ENCODE measurements around the gene TUBA1C. TPM values are rescaled to one million over a fixed set of nuclear protein-coding genes. Genes with fewer than 3 reads are reported as not detected.

TUBA1C gene
- total and polyA plus RNA-seq, 2 of the 8 experiments (the other 6 are each of a cell fraction or from before 2014, with no cell fraction given) = 504 to 3,101 TPM

DNA sequence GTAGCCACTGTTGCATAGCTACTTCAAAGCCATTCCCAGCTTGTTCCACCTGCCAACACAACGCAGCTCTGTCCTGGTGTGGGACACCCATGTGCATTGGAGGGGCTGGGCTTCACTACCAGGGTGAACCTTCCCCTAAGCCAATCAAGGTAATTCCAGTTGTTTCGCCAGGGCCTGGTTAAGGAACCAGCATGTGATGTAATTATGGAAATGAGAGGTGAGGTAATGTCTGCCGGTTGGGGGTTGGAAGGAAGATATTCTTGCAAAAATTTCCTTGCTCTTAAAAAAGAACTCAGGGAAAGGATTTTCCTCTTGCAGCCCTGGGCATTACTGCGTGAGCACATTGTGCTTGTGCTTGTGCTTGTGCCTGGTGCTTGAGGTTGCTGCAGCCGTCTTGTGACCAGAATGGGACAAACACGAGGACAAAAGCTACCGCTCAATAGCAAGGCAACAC, 14.9 kb downstream of the TUBA1C start:
- Histone ChIP-seq H3K14ac (ENCODE audit: insufficient read length) (no peak overlapping the region), H2BK5ac (ENCODE audit: low read depth, low read length) (0 out of 2 replicates have a peak overlapping the region, but pooled peaks have one; percentile 4), H2BK120ac (replicated peaks; ENCODE audit: low read depth, low read length) (no peak overlapping the region), H4K91ac (replicated peaks; ENCODE audit: insufficient read length, low read length) (no peak overlapping the region), H2AK5ac (ENCODE audit: low read depth, low read length) (no peak overlapping the region), H3K9ac (replicated peaks in 1 of 4; ENCODE audit: extremely low read depth in 1 of 4, low read depth in 3 of 4, low read length in 3 of 4) (0 out of 7 replicates have a peak overlapping the region, but pooled peaks of 1 of the 4 experiments have one; percentile 2), H2BK20ac (ENCODE audit: low read length) (peak overlapping the region; percentile 4; the same call in 1 of the 2 replicates), H3K4ac (replicated peaks; ENCODE audit: insufficient read length, low read depth, low read length) (no peak overlapping the region), H4K20me1 (replicated peaks in 1 of 2; ENCODE audit: control insufficient read depth in 1 of 2, insufficient read depth in 2 of 2, low read length in 2 of 2) (peaks cover 0 to 3% of the 10 kb centered on the region in 2 experiments), H3K79me1 (ENCODE audit: low read depth, low read length) (no peaks in the 10 kb centered on the region), H3K36me3 (ENCODE audit: control insufficient read depth in 2 of 4, insufficient read depth in 4 of 4, low read length in 3 of 4) (no peaks in the 10 kb centered on the region), H3K27me3 (replicated peaks in 1 of 4; ENCODE audit: control insufficient read depth in 3 of 4, extremely low read depth in 1 of 4, insufficient read depth in 3 of 4, low read length in 3 of 4) (no peaks in the 10 kb centered on the region), H3K9me3 (ENCODE audit: insufficient read depth in 2 of 2, low read depth in 1 of 2, low read length in 1 of 2) (no peaks in the 10 kb centered on the region), H3K18ac (ENCODE audit: extremely low read depth, low read length) (no peak overlapping the region), H3K23me2 (ENCODE audit: low read depth, low read length) (no peaks in the 10 kb centered on the region; the same call in 1 of the 2 replicates), H3K23ac (ENCODE audit: insufficient read length) (no peak overlapping the region), H3K27ac (ENCODE audit: low read depth, low read length) (no peak overlapping the region), H3K79me2 (ENCODE audit: control insufficient read depth in 1 of 2, insufficient read depth in 2 of 2, low read length in 2 of 2) (no peaks in the 10 kb centered on the region), H3K4me1 (replicated peaks in 1 of 4; ENCODE audit: control insufficient read depth in 3 of 4, insufficient read depth in 4 of 4, low read length in 3 of 4) (peaks cover 0 to 7% (median 5%) of the 10 kb centered on the region in 4 experiments; a peak in 3 of 7 replicates), H3K4me2 (ENCODE audit: insufficient read depth in 1 of 2, low read depth in 2 of 2, low read length in 2 of 2) (peak overlapping the region; percentile 4 to 34; a peak in 3 of 4 replicates), H4K8ac (ENCODE audit: extremely low read depth, insufficient read depth, low read length) (no peak overlapping the region), H3K4me3 (ENCODE audit: extremely low read depth in 1 of 4, insufficient read depth in 2 of 4, low read depth in 3 of 4, low read length in 4 of 4) (no peak overlapping the region), H2BK15ac (ENCODE audit: low read length) (no peak overlapping the region), H3K56ac (replicated peaks; ENCODE audit: insufficient read length, low read depth, low read length) (no peak overlapping the region), H4K5ac (ENCODE audit: insufficient read length, low read depth, low read length) (no peak overlapping the region), H2AFZ (ENCODE audit: low read length) (peak overlapping the region; percentile 24; the same call in 1 of the 2 replicates), H2BK12ac (ENCODE audit: low read depth, low read length) (no peak overlapping the region; the same call in 1 of the 2 replicates)
- CTCF ChIA-PET (ENCODE audit: partially characterized antibody) = interaction anchor here (0.6 to 17.0 kb wide), 8 partner anchors 9 to 191 kb away, joined by 3 to 172 read pairs (median 4); partner anchors contain the start of gene PRPH
- POLR2A ChIA-PET (ENCODE audit: partially characterized antibody) = interaction anchor here (1.2 to 6.7 kb wide), 5 partner anchors 9 to 258 kb away, joined by 3 to 111 read pairs (median 4); partner anchors contain the start of genes TUBA1A and TUBA1C
- 54% methylated on average over 7 of the region's 7 CpGs; no CpG with 5 or more reads in 1 of the 2 experiments for WGBS, 2 experiments (ENCODE audit: extremely low coverage in 1 of 2, insufficient coverage in 1 of 2, insufficient read length in 1 of 2, insufficient replicate concordance in 2 of 2, low coverage in 1 of 2, low lambda C conversion rate in 2 of 2, missing lambda C conversion rate in 1 of 2)
- DNase-seq (ENCODE audit: low read depth in 1 of 2, low spot score in 2 of 2) = no peak
- no peak for FAIRE-seq
- TF ChIP-seq GABPA (IDR thresholded peaks at IDR 0.05; ENCODE audit: borderline replicate concordance, insufficient read depth, low read length) (no peak), CEBPB (IDR thresholded peaks at IDR 0.05; ENCODE audit: low read depth, low read length) (peak; percentile 53; the same call in 1 of the 2 replicates), CHD1 (IDR thresholded peaks at IDR 0.05; ENCODE audit: low read depth, low read length) (no peak), KDM1A (IDR thresholded peaks at IDR 0.05; ENCODE audit: borderline replicate concordance, low read length) (no peak), POLR2AphosphoS5 (IDR thresholded peaks at IDR 0.05; ENCODE audit: low read depth, low read length) (no peak), SIX5 (IDR thresholded peaks at IDR 0.05; ENCODE audit: low read depth, low read length) (no peak), TAF7 (optimal IDR thresholded peaks at IDR 0.05; ENCODE audit: borderline replicate concordance, low read depth, low read length) (no peak), SP2 (IDR thresholded peaks at IDR 0.05; ENCODE audit: low read length) (no peak), CBX5 (IDR thresholded peaks at IDR 0.05; ENCODE audit: low read depth, low read length) (no peak), SAP30 (IDR thresholded peaks at IDR 0.05; ENCODE audit: insufficient read depth, insufficient replicate concordance, low read length) (no peak), MAFK (IDR thresholded peaks at IDR 0.05; ENCODE audit: low read depth, low read length) (no peak)
- TF ChIP-seq, protein P1, sequence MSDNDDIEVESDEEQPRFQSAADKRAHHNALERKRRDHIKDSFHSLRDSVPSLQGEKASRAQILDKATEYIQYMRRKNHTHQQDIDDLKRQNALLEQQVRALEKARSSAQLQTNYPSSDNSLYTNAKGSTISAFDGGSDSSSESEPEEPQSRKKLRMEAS (IDR thresholded peaks at IDR 0.05) = peak; percentile 45; the same call in 1 of the 2 replicates

All from H1 (cell line).